Calu3 (cell line): ENCODE results near the gene SLC39A10. TPM values are rescaled to one million over a fixed set of nuclear protein-coding genes. Genes with fewer than 3 reads are reported as not detected.

ENCODE experiments used
- BruUV-seq: library from RNA; stranded (reverse); fragments of 400-500 nt; replicated peaks from 2 replicates; lab custom pipeline; 2021; lab: Mats Ljungman, UMichigan
- CTCF ChIA-PET: fragments of 300-600 bp; sonication (Branson Sonifier 250); formaldehyde crosslinking; loops from one replicate; lab custom pipeline; 2022; ENCODE audit warnings: antibody characterized with exemption; lab: Charles Lee
- DNase-seq: peaks from one replicate; pipeline ENCODE4 v3.0.0; 2022
- H3K27ac Mint-ChIP-seq: one replicate; pipeline ENCODE4 v1.8.0; 2022; ENCODE audit warnings: mixed read lengths; ENCODE audit not compliant: unreplicated experiment
- H3K27me3 Mint-ChIP-seq: one replicate; pipeline ENCODE4 v1.8.0; 2022; ENCODE audit warnings: mixed read lengths; ENCODE audit not compliant: unreplicated experiment
- H3K36me3 Mint-ChIP-seq: one replicate; pipeline ENCODE4 v1.8.0; 2022; ENCODE audit warnings: mild to moderate bottlenecking, moderate library complexity, mixed read lengths; ENCODE audit not compliant: insufficient read depth, unreplicated experiment
- H3K4me1 Mint-ChIP-seq: one replicate; pipeline ENCODE4 v1.8.0; 2022; ENCODE audit warnings: mild to moderate bottlenecking, low read depth, mixed read lengths; ENCODE audit not compliant: unreplicated experiment
- H3K4me3 Mint-ChIP-seq: one replicate; pipeline ENCODE4 v1.8.0; 2022; ENCODE audit warnings: mild to moderate bottlenecking, low read depth, moderate library complexity, mixed read lengths; ENCODE audit not compliant: unreplicated experiment
- H3K9me3 Mint-ChIP-seq: one replicate; pipeline ENCODE4 v1.8.0; 2022; ENCODE audit warnings: low read depth, mixed read lengths; ENCODE audit not compliant: unreplicated experiment
- CTCF ChIP-seq: fragments of 200-600 bp; IDR thresholded peaks from one replicate; pipeline ENCODE4 v1.8.0; 2022; ENCODE audit warnings: antibody characterized with exemption; ENCODE audit not compliant: unreplicated experiment
- intact Hi-C: fragments of 100-400 bp; cut with micrococcal nuclease; formaldehyde crosslinking; loops from one replicate; pipeline ENCODE4 v1.10.0; 2022; ENCODE audit not compliant: unreplicated experiment
- total RNA-seq: library from RNA; stranded (reverse); gene quantifications from 2 replicates; pipeline ENCODE4 v1.2.3, GENCODE V29; 2022

SLC39A10 gene
- total RNA-seq, 1 experiment from 2014 or later, result 133 TPM

GRCh38 chr2:195716466-195716865 is 59.4 kb downstream of the SLC39A10 start:
- no peaks in the 10 kb centered on the region for H3K27me3 Mint-ChIP-seq
- H3K9me3 Mint-ChIP-seq, result no peaks in the 10 kb centered on the region
- CTCF ChIA-PET, result no interaction called here
- H3K4me3 Mint-ChIP-seq, result no peak overlapping the region
- H3K4me1 Mint-ChIP-seq, result peaks cover 18% of the 10 kb centered on the region
- no peak overlapping the region for H3K27ac Mint-ChIP-seq
- BruUV-seq, result no TSS peak
- no peak for TF ChIP-seq CTCF
- DNase-seq, result no peak
- intact Hi-C loops, result no loop called here
- H3K36me3 Mint-ChIP-seq, result peaks cover 7% of the 10 kb centered on the region

- BruUV-seq, result no TSS peak
- H3K27ac Mint-ChIP-seq, result peak overlapping the region; percentile 37
- CTCF ChIA-PET, result no interaction called here
- peak; percentile 4 for DNase-seq
- H3K36me3 Mint-ChIP-seq, result peaks cover 7% of the 10 kb centered on the region
- no peaks in the 10 kb centered on the region for H3K9me3 Mint-ChIP-seq
- H3K4me3 Mint-ChIP-seq, result no peak overlapping the region
- TF ChIP-seq CTCF, result no peak
- H3K4me1 Mint-ChIP-seq, result peaks cover 13% of the 10 kb centered on the region
- no peaks in the 10 kb centered on the region for H3K27me3 Mint-ChIP-seq
- intact Hi-C loops, result no loop called here
These were observed 64.0 kb downstream of the SLC39A10 start for GRCh38 chr2:195721042-195721441.

- Mint-ChIP-seq H3K36me3 (peaks cover 7% of the 10 kb centered on the region), H3K4me3 (no peak overlapping the region), H3K4me1 (peaks cover 13% of the 10 kb centered on the region), H3K27ac (no peak overlapping the region), H3K9me3 (no peaks in the 10 kb centered on the region), H3K27me3 (no peaks in the 10 kb centered on the region)
- CTCF ChIA-PET, result no interaction called here
- no peak for DNase-seq
- BruUV-seq, result no TSS peak
- TF ChIP-seq CTCF, result no peak
- intact Hi-C loops, result no loop called here
These were observed 65.0 kb downstream of the SLC39A10 start for GRCh38 chr2:195722075-195722474.

- no peak for TF ChIP-seq CTCF
- H3K4me1 Mint-ChIP-seq, result no peaks in the 10 kb centered on the region
- no TSS peak for BruUV-seq
- intact Hi-C loops, result no loop called here
- no peaks in the 10 kb centered on the region for H3K9me3 Mint-ChIP-seq
- no peak overlapping the region for H3K27ac Mint-ChIP-seq
- no peaks in the 10 kb centered on the region for H3K27me3 Mint-ChIP-seq
- H3K36me3 Mint-ChIP-seq, result no peaks in the 10 kb centered on the region
- CTCF ChIA-PET, result interaction anchor here (0.7 kb wide), 1 partner anchor 221 kb away, joined by 3 read pairs; no protein-coding TSS in a partner anchor
- DNase-seq, result no peak
- H3K4me3 Mint-ChIP-seq, result no peak overlapping the region
These were observed 70.1 kb downstream of the SLC39A10 start for GRCh38 chr2:195727106-195727505.
